GM18505 (cell line): ENCODE measurements around the gene ARHGDIG.

Experiments used
- ATAC-seq: cut with Tn5 transposase; IDR thresholded peaks from one replicate; pipeline ENCODE4 v1.9.1; 2021; ENCODE audit not compliant: unreplicated experiment
- POLR2A ChIP-seq: IDR thresholded peaks from 4 replicates; pipeline ENCODE4 v1.6.1; 2011; ENCODE audit warnings: borderline replicate concordance; ENCODE audit not compliant: insufficient read depth, insufficient read length; ENCODE audit errors: extremely low read depth

The ARHGDIG gene

DNA sequence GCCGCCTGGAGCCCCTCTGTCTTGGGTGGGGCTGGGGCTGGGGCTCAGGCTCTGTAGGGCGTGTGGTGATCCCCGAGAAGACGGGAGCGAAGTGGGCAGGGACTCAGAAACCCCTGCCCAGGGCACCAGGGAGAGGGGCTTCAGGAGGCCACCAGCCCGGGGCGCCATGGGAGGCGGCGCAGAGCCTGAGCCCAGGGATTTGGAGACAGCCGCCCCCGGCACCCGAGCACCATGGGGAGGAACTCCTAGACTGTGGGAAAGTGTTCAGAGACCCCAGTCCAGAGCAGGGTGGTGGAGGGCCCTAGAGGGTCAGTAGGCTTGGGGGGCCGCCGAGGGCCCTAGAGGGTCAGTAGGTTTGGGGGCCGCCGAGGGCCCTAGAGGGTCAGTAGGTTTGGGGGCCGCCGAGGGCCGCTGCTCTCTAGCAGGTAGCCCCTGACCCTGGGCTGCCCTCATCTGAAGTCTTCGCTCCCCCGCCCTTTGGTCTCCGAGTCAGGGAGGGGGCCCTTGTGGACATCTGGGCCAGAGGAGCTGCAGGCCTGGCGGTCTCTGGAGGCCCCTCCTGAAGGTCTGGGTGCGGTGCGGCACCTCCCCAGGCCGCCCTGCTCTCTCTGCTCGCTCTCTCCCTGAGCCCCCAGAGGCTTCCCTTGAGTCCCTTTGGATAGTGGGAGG is 734 bp downstream of the ARHGDIG start:
- ATAC-seq = no peak
- TF ChIP-seq POLR2A = no peak

DNA sequence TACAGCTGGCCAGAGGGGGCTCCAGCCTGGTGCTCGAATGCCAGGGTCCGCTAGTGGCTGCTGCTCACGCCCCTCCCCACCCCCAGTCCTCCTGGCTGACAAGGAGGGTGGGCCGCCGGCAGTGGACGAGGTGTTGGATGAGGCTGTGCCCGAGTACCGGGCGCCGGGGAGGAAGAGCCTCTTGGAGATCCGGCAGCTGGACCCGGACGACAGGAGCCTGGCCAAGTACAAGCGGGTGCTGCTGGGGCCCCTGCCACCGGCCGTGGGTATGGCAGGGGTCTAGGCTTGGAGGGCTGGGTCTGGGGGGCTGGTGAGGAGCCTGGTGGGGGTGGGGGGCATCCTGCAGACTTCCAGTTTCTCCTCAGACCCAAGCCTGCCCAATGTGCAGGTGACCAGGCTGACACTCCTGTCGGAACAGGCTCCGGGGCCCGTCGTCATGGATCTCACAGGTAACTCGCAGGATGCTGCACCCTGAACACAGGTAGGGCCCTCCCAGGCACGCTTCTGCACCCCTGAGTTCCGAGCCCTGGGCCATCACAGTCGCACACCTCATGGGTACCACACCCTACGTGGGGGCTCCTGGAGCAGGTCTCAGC is 1.4 kb downstream of the ARHGDIG start:
- no peak for TF ChIP-seq POLR2A
- no peak for ATAC-seq

DNA sequence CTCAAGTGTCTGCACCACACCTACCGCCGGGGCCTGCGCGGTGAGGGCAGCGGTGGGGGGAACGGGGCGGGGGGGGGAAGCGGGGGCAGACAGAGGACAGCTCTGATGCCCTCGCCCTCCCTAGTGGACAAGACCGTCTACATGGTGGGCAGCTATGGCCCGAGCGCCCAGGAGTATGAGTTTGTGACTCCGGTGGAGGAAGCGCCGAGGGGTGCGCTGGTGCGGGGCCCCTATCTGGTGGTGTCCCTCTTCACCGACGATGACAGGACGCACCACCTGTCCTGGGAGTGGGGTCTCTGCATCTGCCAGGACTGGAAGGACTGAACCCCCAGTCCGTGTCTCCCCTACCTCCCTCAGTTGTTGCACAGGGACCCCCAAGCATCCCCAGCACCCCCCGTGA is 2.1 kb downstream of the ARHGDIG start:
- TF ChIP-seq POLR2A = no peak
- no peak for ATAC-seq

DNA sequence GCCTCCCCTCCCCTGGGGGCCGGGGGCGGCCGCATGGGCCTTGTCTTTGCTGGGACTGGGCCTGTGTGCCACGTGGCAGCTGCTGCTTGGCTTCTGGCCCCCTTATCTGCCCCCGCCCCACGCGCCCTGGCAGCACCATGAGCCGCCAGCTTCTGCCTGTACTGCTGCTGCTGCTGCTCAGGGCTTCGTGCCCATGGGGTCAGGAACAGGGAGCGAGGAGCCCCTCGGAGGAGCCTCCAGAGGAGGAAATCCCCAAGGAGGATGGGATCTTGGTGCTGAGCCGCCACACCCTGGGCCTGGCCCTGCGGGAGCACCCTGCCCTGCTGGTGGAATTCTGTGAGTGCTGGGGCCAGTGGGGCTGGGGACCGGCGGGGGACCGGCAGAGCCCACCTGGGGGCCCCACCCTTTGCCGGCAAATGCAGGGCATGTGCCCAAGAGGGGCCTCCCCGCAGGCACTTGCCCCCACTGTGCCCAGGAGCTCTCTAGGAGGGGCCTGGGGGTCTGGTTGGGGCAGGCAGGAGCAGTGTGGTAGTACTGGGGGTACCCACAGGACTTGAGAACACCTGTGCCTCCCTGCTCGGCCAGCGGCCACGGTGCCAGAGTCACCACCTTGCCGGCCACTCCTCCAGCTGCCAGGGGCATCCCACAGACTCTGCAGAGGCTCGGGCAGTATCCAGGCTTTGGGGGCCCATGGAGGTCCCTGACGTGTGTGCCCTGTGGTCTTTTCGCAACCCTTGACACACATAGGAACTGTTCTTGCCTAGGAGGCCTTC is 2.8 kb downstream of the ARHGDIG start, which contains the start of gene PDIA2:
Gene PDIA2 (plus strand): TSS at position 132 of the 773 bp plus-strand sequence. CDS start 6 bp downstream, at position 138.
- no peak for TF ChIP-seq POLR2A
- no peak for ATAC-seq

DNA sequence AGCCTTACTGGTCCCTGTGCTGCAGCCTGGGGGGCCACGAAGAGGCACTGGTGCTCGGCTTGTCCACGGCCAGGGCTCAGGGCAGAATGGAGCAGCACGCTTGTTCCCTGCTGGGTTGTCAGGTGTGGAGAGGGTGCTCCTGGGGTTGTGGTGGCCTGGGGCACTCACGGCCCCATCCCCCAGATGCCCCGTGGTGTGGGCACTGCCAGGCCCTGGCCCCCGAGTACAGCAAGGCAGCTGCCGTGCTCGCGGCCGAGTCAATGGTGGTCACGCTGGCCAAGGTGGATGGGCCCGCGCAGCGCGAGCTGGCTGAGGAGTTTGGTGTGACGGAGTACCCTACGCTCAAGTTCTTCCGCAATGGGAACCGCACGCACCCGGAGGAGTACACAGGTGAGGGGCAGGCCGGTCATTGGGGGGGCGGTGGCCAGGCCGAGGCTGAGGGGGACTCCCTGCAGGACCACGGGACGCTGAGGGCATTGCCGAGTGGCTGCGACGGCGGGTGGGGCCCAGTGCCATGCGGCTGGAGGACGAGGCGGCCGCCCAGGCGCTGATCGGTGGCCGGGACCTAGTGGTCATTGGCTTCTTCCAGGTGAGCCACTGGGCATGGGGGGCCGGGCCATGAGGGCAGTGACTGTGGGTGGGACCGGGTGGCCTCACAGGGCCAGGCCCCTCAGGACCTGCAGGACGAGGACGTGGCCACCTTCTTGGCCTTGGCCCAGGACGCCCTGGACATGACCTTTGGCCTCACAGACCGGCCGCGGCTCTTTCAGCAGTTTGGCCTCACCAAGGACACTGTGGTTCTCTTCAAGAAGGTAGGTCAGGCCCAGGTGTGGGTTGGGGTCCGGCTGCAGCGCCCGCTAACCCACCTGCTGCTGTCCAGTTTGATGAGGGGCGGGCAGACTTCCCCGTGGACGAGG is 4.1 kb downstream of the ARHGDIG start:
- no peak for TF ChIP-seq POLR2A
- ATAC-seq = no peak

DNA sequence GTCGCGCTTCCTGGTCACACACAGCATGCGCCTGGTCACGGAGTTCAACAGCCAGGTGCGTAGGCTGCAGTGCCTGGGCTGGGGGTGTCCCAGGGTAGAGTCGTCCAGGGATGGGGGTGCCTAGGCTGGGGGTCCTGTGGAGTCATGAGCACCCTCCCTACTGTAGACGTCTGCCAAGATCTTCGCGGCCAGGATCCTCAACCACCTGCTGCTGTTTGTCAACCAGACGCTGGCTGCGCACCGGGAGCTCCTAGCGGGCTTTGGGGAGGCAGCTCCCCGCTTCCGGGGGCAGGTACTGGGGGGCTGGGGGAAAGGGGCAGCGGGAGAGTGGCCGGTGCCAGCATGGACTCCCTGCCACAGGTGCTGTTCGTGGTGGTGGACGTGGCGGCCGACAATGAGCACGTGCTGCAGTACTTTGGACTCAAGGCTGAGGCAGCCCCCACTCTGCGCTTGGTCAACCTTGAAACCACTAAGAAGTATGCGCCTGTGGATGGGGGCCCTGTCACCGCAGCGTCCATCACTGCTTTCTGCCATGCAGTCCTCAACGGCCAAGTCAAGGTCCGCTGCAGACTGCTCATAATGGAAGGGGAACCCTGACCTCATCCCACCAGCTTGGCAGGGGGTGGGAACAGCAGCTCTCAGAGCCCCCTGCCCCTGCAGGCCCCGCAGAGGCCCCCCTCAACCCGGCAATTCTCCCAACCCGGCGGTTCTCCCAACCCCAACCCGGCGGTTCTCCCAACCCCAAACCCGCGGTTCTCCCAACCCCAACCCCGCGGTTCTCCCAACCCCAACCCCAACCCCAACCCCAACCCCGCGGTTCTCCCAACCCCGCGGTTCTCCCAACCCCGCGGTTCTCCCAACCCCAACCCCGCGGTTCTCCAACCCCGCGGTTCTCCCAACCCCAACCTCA is 5.0 kb downstream of the ARHGDIG start:
- TF ChIP-seq POLR2A = no peak
- no peak for ATAC-seq

DNA sequence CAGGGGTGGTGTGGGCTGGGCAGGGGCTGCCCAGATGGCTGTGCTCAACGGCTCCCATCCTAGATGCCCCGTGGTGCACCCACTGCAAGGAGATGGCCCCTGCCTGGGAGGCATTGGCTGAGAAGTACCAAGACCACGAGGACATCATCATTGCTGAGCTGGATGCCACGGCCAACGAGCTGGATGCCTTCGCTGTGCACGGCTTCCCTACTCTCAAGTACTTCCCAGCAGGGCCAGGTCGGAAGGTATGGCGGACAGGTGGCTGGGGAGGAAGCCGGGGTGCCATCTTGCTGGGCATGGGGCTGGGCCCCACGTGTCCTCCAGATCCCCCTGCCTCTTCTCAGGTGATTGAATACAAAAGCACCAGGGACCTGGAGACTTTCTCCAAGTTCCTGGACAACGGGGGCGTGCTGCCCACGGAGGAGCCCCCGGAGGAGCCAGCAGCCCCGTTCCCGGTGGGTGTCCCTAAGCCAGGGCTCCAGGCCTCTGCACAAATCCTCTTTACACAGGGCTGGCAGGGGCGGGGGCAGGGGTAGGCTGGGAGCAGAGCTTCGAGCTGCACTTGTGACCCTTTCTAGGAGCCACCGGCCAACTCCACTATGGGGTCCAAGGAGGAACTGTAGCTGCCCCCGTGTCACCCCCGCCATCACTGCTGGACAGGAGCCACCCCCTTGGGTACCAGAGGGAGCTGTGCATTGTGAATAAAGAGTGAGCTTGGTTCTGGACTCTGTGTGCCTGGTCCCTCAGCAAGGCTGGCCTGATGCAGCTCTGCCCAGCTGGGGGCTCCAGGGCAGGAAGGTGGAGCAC is 6.3 kb downstream of the ARHGDIG start:
- no peak for TF ChIP-seq POLR2A
- ATAC-seq = no peak

DNA sequence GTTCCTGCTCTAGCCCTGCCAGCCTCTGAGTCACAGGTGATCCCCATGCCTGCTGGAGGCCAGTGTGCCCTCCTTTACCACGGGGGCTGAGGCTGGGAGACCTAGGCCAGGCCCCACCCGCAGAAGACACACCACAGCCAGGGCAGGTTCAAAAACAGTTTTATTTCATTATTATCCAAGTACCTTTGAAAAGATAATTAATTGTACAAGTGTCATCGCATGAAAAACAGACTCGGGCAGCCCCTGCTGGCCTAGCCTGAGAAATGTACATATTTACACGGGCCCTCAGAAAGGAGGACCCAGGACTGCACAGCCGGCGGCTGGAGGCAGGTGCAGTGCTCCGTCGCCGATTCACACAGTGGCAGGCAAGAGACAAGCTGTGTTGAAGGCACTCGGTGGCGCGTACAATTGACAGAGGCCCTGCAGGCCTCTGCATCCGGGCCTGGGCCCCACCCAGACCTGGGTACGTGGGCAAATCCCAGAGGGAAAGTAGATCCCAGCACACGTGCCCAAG is 7.0 kb downstream of the ARHGDIG start:
- TF ChIP-seq POLR2A = no peak
- no peak for ATAC-seq

DNA sequence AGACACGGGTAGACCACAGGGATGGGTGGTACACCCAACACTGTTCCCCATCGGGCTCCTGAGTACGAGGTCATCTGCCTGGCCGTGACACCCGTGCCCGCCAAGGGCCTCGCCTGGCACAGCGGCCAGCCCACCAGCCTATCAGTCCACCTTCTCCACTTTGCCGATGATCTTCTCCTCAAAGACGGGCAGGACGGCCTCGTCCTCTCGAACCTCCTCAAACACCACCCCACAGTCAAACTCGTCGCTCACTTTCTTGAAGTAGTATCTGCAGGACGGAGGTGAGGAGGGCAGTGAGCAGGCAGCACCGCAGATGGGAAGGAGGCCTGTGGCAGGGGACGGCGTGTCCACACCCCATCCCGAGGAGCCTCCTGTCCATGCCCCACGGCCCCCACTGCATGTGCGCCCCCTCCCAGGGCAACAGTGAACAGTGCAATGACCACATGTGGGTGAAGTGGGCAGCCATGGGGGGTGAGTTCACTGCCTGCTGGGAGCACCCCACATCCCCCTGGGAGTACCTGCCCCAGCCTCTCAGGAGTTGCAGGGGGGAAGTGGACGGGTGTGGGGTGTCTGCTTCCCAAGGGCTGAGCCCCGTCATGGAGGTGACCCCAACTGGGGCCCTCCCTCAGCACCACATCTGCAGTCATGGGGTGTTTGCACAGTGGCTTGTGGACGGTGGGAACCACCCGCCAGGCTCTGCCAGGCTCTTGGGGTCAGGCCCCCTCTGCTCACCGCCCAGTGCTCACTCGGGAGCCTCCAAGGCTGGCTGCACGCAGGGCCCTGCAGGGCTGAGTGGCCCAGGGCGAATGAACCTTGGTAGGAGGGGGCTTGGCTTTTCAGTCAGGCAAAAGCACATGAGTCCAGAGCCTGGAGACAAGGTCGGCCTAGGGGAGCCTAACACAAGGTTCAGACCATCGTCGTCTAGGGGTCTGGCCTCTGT is 7.9 kb downstream of the ARHGDIG start:
- TF ChIP-seq POLR2A = no peak
- no peak for ATAC-seq

DNA sequence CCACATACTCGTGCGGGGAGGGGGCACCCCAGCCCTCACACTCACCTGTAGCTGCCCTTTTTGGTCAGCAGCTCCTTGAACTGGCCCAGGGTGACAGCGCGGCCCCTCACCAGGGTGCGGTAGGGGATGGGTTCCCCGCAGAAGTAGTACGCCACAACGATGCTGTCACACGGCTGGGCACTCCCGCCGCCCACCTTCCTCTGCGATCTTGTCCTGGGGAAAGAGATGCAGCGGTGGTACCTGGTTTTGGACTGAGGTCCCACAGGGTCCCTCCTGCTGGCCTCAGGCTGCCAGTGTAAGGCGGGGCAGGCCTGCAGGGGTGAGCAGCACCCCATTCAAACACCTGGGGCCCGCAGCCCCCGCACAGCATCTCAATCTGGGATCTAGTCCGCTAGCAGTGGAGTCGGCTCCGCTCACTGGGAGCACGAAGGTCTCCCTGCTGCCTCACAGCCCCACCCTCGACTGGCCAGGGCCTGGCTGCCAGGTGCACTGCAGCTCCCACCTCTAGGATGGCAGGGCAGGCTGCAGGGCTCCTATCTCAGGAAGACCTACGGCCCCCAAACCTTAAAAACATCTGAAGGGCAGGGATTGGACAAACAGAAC is 9.1 kb downstream of the ARHGDIG start:
- TF ChIP-seq POLR2A = no peak
- no peak for ATAC-seq
